ENCODE measurements around the gene RSAD2. TPM values are rescaled to one million over a fixed set of nuclear protein-coding genes. Genes with fewer than 3 reads are reported as not detected.

Gene RSAD2
- total and polyA plus RNA-seq, 2 of the 4 experiments (the other 2 are of a cell fraction): not detected

- H4K91ac ChIP-seq (ENCODE audit: insufficient read depth, low read depth, low read length): no peak overlapping the region
- H2AK9ac ChIP-seq (replicated peaks; ENCODE audit: low read depth, low read length, poor library complexity): no peak overlapping the region
- H4K8ac ChIP-seq (ENCODE audit: low read depth in 2 of 2, low read length in 2 of 2): no peak overlapping the region
- no peak overlapping the region for H2AK5ac ChIP-seq (ENCODE audit: low read depth, low read length)
- H3K4ac ChIP-seq (ENCODE audit: low read depth, low read length): no peak overlapping the region
- CTCF ChIA-PET: no interaction called here
- no peak for ATAC-seq (ENCODE audit: low read depth)
- no peak for DNase-seq
- POLR2A ChIA-PET (ENCODE audit: unreplicated experiment): no interaction called here
- in situ Hi-C loops (cut with MboI; ENCODE audit: low sequenced_read_pairs) (no loop called here), dilution Hi-C loops (cut with HindIII; ENCODE audit: low sequenced_read_pairs, unreplicated experiment) (no loop called here), intact Hi-C loops (cut with micrococcal nuclease) (no loop called here)
- no peak overlapping the region for H3K18ac ChIP-seq (ENCODE audit: low read depth, low read length)
- no peak overlapping the region for H3K27ac ChIP-seq (ENCODE audit: insufficient read depth, low read length)
- no peaks in the 10 kb centered on the region for H4K20me1 ChIP-seq (ENCODE audit: insufficient read depth, low read length)
- H3K4me1 ChIP-seq (ENCODE audit: control insufficient read depth, insufficient read depth, low read length): no peaks in the 10 kb centered on the region
- no TSS peak for BruUV-seq (replicated peaks)
- WGBS, 2 experiments (ENCODE audit: extremely low coverage in 2 of 2, insufficient read length in 1 of 2): no CpG with 5 or more reads among the region's 2 CpGs
- no peak overlapping the region for H2BK20ac ChIP-seq (ENCODE audit: low read depth, low read length)
- H3K36me3 ChIP-seq (ENCODE audit: control insufficient read depth, insufficient read depth, low read length): no peaks in the 10 kb centered on the region
- H2BK15ac ChIP-seq (ENCODE audit: low read depth, low read length): no peak overlapping the region
- H3K9me3 ChIP-seq (ENCODE audit: control insufficient read depth, insufficient read depth, low read length): peaks cover 9% of the 10 kb centered on the region
- no peak overlapping the region for H2AFZ ChIP-seq (replicated peaks; ENCODE audit: low read length, poor library complexity)
- H3K79me1 ChIP-seq (ENCODE audit: low read depth in 1 of 2, low read length in 2 of 2): no peaks in the 10 kb centered on the region
- no peak overlapping the region for H2BK120ac ChIP-seq (ENCODE audit: low read depth, low read length)
- H3K4me2 ChIP-seq (ENCODE audit: low read depth, low read length): no peak overlapping the region
- no peak overlapping the region for H2BK5ac ChIP-seq (ENCODE audit: low read depth, low read length, poor library complexity, severe bottlenecking)
- H3K27me3 ChIP-seq (ENCODE audit: control insufficient read depth, insufficient read depth, low read length): no peaks in the 10 kb centered on the region
- no peak overlapping the region for H3K4me3 ChIP-seq (ENCODE audit: insufficient read depth, low read depth, low read length)
- H3K56ac ChIP-seq (ENCODE audit: extremely low read depth, insufficient read depth, low read length): no peak overlapping the region
- H4K5ac ChIP-seq (ENCODE audit: low read depth, low read length): no peak overlapping the region
- H3K23ac ChIP-seq (ENCODE audit: low read depth, low read length): no peak overlapping the region
- no peak for TF ChIP-seq RFX5 (IDR thresholded peaks at IDR 0.05; ENCODE audit: low read depth, low read length)
- no peak for TF ChIP-seq MXI1 (IDR thresholded peaks at IDR 0.05; ENCODE audit: borderline replicate concordance, low read depth, low read length)
- no peak for TF ChIP-seq FOS (IDR thresholded peaks at IDR 0.05; ENCODE audit: low read depth, low read length)
- no peak for TF ChIP-seq ELK1 (IDR thresholded peaks at IDR 0.05; ENCODE audit: borderline replicate concordance, low read depth, low read length)
- no peak for TF ChIP-seq NFE2L2 (IDR thresholded peaks at IDR 0.05; ENCODE audit: low read depth, low read length)
- TF ChIP-seq POLR2A (IDR thresholded peaks at IDR 0.05; ENCODE audit: low read depth, low read length): no peak
- no peak for TF ChIP-seq MAFK (IDR thresholded peaks at IDR 0.05; ENCODE audit: low read depth, low read length)
- no peak for TF ChIP-seq CHD1 (IDR thresholded peaks at IDR 0.05; ENCODE audit: low read depth, low read length)
- TF ChIP-seq SMC3 (IDR thresholded peaks at IDR 0.05; ENCODE audit: low read depth, low read length): no peak
- no peak for TF ChIP-seq RAD21 (IDR thresholded peaks at IDR 0.05; ENCODE audit: low read length)
- TF ChIP-seq RCOR1 (IDR thresholded peaks at IDR 0.05; ENCODE audit: insufficient replicate concordance, low read length): no peak
- TF ChIP-seq BHLHE40 (IDR thresholded peaks at IDR 0.05; ENCODE audit: low read depth, low read length): no peak
- TF ChIP-seq USF2 (IDR thresholded peaks at IDR 0.05; ENCODE audit: low read depth, low read length): no peak
- TF ChIP-seq CTCF (conservative IDR thresholded peaks at IDR 0.05; ENCODE audit: low read depth, low read length): no peak
- no peak for TF ChIP-seq MAZ (IDR thresholded peaks at IDR 0.05; ENCODE audit: borderline replicate concordance, low read depth, low read length)
- TF ChIP-seq CEBPB (IDR thresholded peaks at IDR 0.05; ENCODE audit: low read depth, low read length): no peak
- no peak overlapping the region for H3K9ac ChIP-seq (ENCODE audit: low read depth, low read length)
- no peaks in the 10 kb centered on the region for H3K9me1 ChIP-seq (ENCODE audit: insufficient read depth, low read length)
- no peak overlapping the region for H3K14ac ChIP-seq (replicated peaks; ENCODE audit: low read depth, low read length)
Observed at GRCh38 chr2:6841537-6842287, 35.9 kb upstream of the RSAD2 start.

All from IMR-90 (cell line).